Liver (tissue), 3 donors: ENCODE measurements around the gene BPTF.
"Not testable (repeated sequence)": the region's sequence is repeated elsewhere in the genome, so short reads cannot be mapped to it uniquely, and the experiment has no call there.

Source experiments
- EGR1 ChIP-seq, 2 donors: IDR thresholded peaks; 2 replicates each; pipeline ENCODE4 v1.6.1; 2016 to 2018; ENCODE audit warnings: antibody characterized with exemption in 2 of 2, low read depth in 2 of 2
- JUND ChIP-seq, 2 donors: IDR thresholded peaks; 2 replicates each; pipeline ENCODE4 v1.6.1; 2016; ENCODE audit warnings: antibody characterized with exemption in 2 of 2
- RAD21 ChIP-seq, 2 donors: IDR thresholded peaks; 2 replicates each; pipeline ENCODE4 v1.6.1; 2016; ENCODE audit warnings: antibody characterized with exemption in 2 of 2, mild to moderate bottlenecking in 2 of 2
- RXRA ChIP-seq, 2 donors: IDR thresholded peaks; 2 replicates each; pipeline ENCODE4 v1.6.1; 2017 to 2018; ENCODE audit warnings: antibody characterized with exemption in 2 of 2, mild to moderate bottlenecking in 1 of 2
- SP1 ChIP-seq: IDR thresholded peaks from 2 replicates; pipeline ENCODE4 v1.6.1; 2018; ENCODE audit warnings: antibody characterized with exemption, mild to moderate bottlenecking
- TF ChIP-seq, protein P1 (sequence below): fragments of 150-350 bp; IDR thresholded peaks from 2 replicates; pipeline ENCODE4 v1.5.1; 2017; ENCODE audit warnings: improper control_type of control experiment, low read depth, low read length; ENCODE audit not compliant: missing input control
- TF ChIP-seq, protein P2 (sequence below): IDR thresholded peaks from 2 replicates; pipeline ENCODE4 v1.6.1; 2016; ENCODE audit warnings: antibody characterized with exemption
- TF ChIP-seq, protein P3 (sequence below): IDR thresholded peaks from 2 replicates; pipeline ENCODE4 v1.6.1; 2016; ENCODE audit warnings: antibody characterized with exemption
- donor health status: healthy.
- donor health status: healthy.

DNA sequence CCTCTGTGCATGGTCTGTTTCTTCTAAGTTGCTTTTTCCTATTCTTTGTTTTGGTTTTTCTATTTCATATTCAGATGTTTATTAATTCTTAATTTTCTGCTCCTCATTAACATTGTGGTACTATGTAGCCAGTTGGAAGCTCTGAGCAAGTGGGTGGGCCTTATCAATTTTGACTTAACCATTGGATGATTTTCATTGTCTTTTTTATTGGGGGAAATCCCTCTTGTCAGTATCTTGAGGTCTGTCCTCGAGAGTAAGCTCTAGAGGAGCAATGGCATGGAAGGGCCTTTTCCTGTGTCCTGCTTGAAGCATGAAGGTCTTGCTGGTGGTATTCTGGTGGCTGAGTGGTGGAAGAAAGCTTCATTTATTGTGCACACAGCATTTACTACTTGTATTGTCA, 31.1 kb downstream of the BPTF start:
- not testable (repeated sequence) for TF ChIP-seq EGR1 (IDR thresholded peaks at IDR 0.05; ENCODE audit: low read depth in 2 of 2); SP1; JUND (IDR thresholded peaks at IDR 0.05); RXRA (IDR thresholded peaks at IDR 0.05); RAD21 (IDR thresholded peaks at IDR 0.05)
- TF ChIP-seq, protein P1, sequence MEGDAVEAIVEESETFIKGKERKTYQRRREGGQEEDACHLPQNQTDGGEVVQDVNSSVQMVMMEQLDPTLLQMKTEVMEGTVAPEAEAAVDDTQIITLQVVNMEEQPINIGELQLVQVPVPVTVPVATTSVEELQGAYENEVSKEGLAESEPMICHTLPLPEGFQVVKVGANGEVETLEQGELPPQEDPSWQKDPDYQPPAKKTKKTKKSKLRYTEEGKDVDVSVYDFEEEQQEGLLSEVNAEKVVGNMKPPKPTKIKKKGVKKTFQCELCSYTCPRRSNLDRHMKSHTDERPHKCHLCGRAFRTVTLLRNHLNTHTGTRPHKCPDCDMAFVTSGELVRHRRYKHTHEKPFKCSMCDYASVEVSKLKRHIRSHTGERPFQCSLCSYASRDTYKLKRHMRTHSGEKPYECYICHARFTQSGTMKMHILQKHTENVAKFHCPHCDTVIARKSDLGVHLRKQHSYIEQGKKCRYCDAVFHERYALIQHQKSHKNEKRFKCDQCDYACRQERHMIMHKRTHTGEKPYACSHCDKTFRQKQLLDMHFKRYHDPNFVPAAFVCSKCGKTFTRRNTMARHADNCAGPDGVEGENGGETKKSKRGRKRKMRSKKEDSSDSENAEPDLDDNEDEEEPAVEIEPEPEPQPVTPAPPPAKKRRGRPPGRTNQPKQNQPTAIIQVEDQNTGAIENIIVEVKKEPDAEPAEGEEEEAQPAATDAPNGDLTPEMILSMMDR, result not testable (repeated sequence)
- TF ChIP-seq, protein P2, sequence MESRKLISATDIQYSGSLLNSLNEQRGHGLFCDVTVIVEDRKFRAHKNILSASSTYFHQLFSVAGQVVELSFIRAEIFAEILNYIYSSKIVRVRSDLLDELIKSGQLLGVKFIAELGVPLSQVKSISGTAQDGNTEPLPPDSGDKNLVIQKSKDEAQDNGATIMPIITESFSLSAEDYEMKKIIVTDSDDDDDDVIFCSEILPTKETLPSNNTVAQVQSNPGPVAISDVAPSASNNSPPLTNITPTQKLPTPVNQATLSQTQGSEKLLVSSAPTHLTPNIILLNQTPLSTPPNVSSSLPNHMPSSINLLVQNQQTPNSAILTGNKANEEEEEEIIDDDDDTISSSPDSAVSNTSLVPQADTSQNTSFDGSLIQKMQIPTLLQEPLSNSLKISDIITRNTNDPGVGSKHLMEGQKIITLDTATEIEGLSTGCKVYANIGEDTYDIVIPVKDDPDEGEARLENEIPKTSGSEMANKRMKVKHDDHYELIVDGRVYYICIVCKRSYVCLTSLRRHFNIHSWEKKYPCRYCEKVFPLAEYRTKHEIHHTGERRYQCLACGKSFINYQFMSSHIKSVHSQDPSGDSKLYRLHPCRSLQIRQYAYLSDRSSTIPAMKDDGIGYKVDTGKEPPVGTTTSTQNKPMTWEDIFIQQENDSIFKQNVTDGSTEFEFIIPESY, result not testable (repeated sequence)
- TF ChIP-seq, protein P3, sequence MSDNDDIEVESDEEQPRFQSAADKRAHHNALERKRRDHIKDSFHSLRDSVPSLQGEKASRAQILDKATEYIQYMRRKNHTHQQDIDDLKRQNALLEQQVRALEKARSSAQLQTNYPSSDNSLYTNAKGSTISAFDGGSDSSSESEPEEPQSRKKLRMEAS, result not testable (repeated sequence)
